ENCODE results near the gene OSBP. TPM values are rescaled to one million over a fixed set of nuclear protein-coding genes. Genes with fewer than 3 reads are reported as not detected.

The OSBP gene
- total and polyA plus RNA-seq, 2 donors (not counting 3 experiments of a cell fraction or from before 2014, with no cell fraction given) = 14.2 to 37.5 TPM

DNA sequence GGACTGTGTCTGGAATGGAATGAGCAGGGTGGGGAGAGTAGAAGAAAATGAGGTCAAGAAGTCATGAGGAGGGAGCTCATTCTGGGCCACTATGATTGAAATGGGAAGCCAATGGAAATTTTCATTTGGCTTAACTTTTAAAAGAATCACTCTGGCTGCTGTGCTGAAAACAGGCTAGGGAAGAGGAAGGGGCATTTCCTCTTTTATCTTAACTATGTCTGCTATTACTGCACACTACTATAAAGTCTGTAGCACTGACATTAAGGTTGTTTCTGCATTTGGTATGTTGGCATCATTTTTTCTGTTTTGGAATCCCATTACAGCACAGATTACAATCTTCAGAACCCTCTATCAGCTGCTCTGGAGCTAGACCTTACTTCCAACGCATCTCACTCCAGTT, 45.0 kb upstream of the OSBP start:
- Histone ChIP-seq H3K9ac (replicated peaks; ENCODE audit: extremely low read depth, insufficient read depth, low read length) (no peak overlapping the region), H3K79me2 (ENCODE audit: control insufficient read depth, insufficient read depth, low read length) (peaks cover 33% of the 10 kb centered on the region), H3K9me1 (replicated peaks; ENCODE audit: control insufficient read depth, extremely low read depth, insufficient read depth, low read length) (no peaks in the 10 kb centered on the region), H4K20me1 (replicated peaks; ENCODE audit: control insufficient read depth, extremely low read depth, insufficient read depth, low read length) (peaks cover 5% of the 10 kb centered on the region), H2AFZ (ENCODE audit: low read depth, low read length) (no peak overlapping the region), H3K27me3 (ENCODE audit: control insufficient read depth in 2 of 2, insufficient read depth in 2 of 2, low read length in 2 of 2) (no peaks in the 10 kb centered on the region), H3K9me3 (replicated peaks; ENCODE audit: control insufficient read depth, insufficient read depth, low read length) (no peaks in the 10 kb centered on the region), H3K4me3 (replicated peaks in 1 of 3; ENCODE audit: insufficient read depth in 1 of 3, low read depth in 1 of 3, low read length in 3 of 3) (no peak overlapping the region), H3K4me2 (ENCODE audit: insufficient read depth, low read length) (peak overlapping the region; percentile 2), H3K27ac (ENCODE audit: insufficient read depth, low read depth, low read length) (no peak overlapping the region), H3K36me3 (ENCODE audit: control insufficient read depth in 2 of 2, extremely low read depth in 1 of 2, insufficient read depth in 2 of 2, low read length in 2 of 2) (peaks cover 26 to 37% of the 10 kb centered on the region in 2 experiments), H3K4me1 (ENCODE audit: control insufficient read depth, extremely low read depth, insufficient read depth, low read length) (peaks cover 9% of the 10 kb centered on the region)
- CTCF ChIA-PET = interaction anchor here (1.4 kb wide), 1 partner anchor 141 kb away, joined by 3 read pairs; no protein-coding TSS in a partner anchor
- TF ChIP-seq GATA2 (IDR thresholded peaks at IDR 0.05; ENCODE audit: insufficient read depth, insufficient read length, low read depth, low read length) (no peak), CTCF (IDR thresholded peaks at IDR 0.05; ENCODE audit: extremely low read depth in 1 of 2, insufficient read depth in 1 of 2, low read depth in 1 of 2, low read length in 2 of 2) (no peak), POLR2A (IDR thresholded peaks at IDR 0.05; ENCODE audit: low read depth, low read length) (no peak), FOS (IDR thresholded peaks at IDR 0.05; ENCODE audit: borderline replicate concordance, insufficient read depth, low read length) (no peak), MAX (IDR thresholded peaks at IDR 0.05; ENCODE audit: insufficient read depth, insufficient read length) (no peak), POLR2AphosphoS5 (IDR thresholded peaks at IDR 0.05; ENCODE audit: insufficient read depth, low read depth, low read length) (no peak), EZH2 (IDR thresholded peaks at IDR 0.05; ENCODE audit: borderline replicate concordance, low read depth, low read length, severe bottlenecking) (no peak), JUN (IDR thresholded peaks at IDR 0.05; ENCODE audit: borderline replicate concordance, insufficient read depth, insufficient read length, low read depth) (no peak), MYC (IDR thresholded peaks at IDR 0.05; ENCODE audit: low read depth, low read length) (no peak)
- FAIRE-seq (peak; percentile 69), DNase-seq (ENCODE audit: low read depth, low spot score) (no peak)
- dilution Hi-C loops (cut with MboI; ENCODE audit: extremely low pct_ligation_motif_present, low sequenced_read_pairs) = no loop called here
- intact Hi-C loops (cut with micrococcal nuclease) = no loop called here
- POLR2A ChIA-PET = no interaction called here
- BruUV-seq (replicated peaks) = no TSS peak
